HUES6 (cell line): Measurements from ENCODE around the gene PHF23.
"Not testable (repeated sequence)": the region's sequence is repeated elsewhere in the genome, so short reads cannot be mapped to it uniquely, and the experiment has no call there.

ENCODE experiments used
- H3K27ac ChIP-seq: 2 replicates; pipeline ENCODE4 v1.7.0; 2013; ENCODE audit warnings: low read depth, mild to moderate bottlenecking, low read length, inconsistent platforms
- H3K27me3 ChIP-seq: 2 replicates; pipeline ENCODE4 v1.6.1; 2013; ENCODE audit warnings: low read length; ENCODE audit not compliant: control insufficient read depth, insufficient read depth
- H3K36me3 ChIP-seq: 2 replicates; pipeline ENCODE4 v1.6.1; 2013; ENCODE audit warnings: low read length; ENCODE audit not compliant: control insufficient read depth, insufficient read depth
- H3K4me1 ChIP-seq: 2 replicates; pipeline ENCODE4 v1.6.1; 2013; ENCODE audit warnings: low read length; ENCODE audit not compliant: control insufficient read depth, insufficient read depth
- H3K4me3 ChIP-seq: 2 replicates; pipeline ENCODE4 v1.5.1; 2013; ENCODE audit warnings: low read depth, low read length
- H3K9ac ChIP-seq: one replicate; pipeline ENCODE4 v1.6.1; 2013; ENCODE audit warnings: mild to moderate bottlenecking, low read length
- H3K9me3 ChIP-seq: 2 replicates; pipeline ENCODE4 v1.6.1; 2013; ENCODE audit warnings: low read depth, low read length; ENCODE audit not compliant: control insufficient read depth, insufficient read depth

PHF23 gene

GRCh38 chr17:7243838-7244237, 4.6 kb upstream of the PHF23 start:
- H3K9me3 ChIP-seq, H3K9ac ChIP-seq, H3K4me3 ChIP-seq, H3K27ac ChIP-seq, H3K27me3 ChIP-seq, H3K4me1 ChIP-seq: not testable (repeated sequence)
- H3K36me3 ChIP-seq: peaks cover 40% of the 10 kb centered on the region

GRCh38 chr17:7243453-7243729, 4.1 kb upstream of the PHF23 start:
- peaks cover 9% of the 10 kb centered on the region for H3K4me1 ChIP-seq
- no peaks in the 10 kb centered on the region for H3K9me3 ChIP-seq
- H3K9ac ChIP-seq: peak overlapping the region; percentile 79
- H3K27me3 ChIP-seq: no peaks in the 10 kb centered on the region
- peaks cover 40% of the 10 kb centered on the region for H3K36me3 ChIP-seq
- no peak overlapping the region; the same call in 1 of the 2 replicates for H3K27ac ChIP-seq
- H3K4me3 ChIP-seq: peak overlapping the region; percentile 75

GRCh38 chr17:7242717-7243452, 3.6 kb upstream of the PHF23 start:
- Histone ChIP-seq H3K27me3 (no peaks in the 10 kb centered on the region), H3K4me1 (peaks cover 9% of the 10 kb centered on the region), H3K27ac (peak overlapping the region; percentile 79), H3K9ac (peak overlapping the region; percentile 90), H3K36me3 (peaks cover 40% of the 10 kb centered on the region), H3K9me3 (no peaks in the 10 kb centered on the region), H3K4me3 (peak overlapping the region; percentile 75)

GRCh38 chr17:7241783-7242716, 2.8 kb upstream of the PHF23 start, which contains the start of gene GABARAP:
Gene GABARAP (minus strand): TSS chr17:7242449. CDS start chr17:7242330, 119 bp downstream.
- Histone ChIP-seq H3K27ac (peak within 1 kb of the TSS; percentile 79), H3K27me3 (no peaks in the 10 kb centered on the region), H3K36me3 (peaks cover 43% of the 10 kb centered on the region), H3K9me3 (no peaks in the 10 kb centered on the region), H3K4me1 (peaks cover 14% of the 10 kb centered on the region), H3K4me3 (peak within 1 kb of the TSS; percentile 75), H3K9ac (peak within 1 kb of the TSS; percentile 90)

- Histone ChIP-seq H3K9ac (peak overlapping the region; percentile 76), H3K4me3 (peak overlapping the region; percentile 75), H3K27ac (no peak overlapping the region; the same call in 1 of the 2 replicates), H3K27me3 (no peaks in the 10 kb centered on the region), H3K4me1 (peaks cover 15% of the 10 kb centered on the region), H3K36me3 (peaks cover 43% of the 10 kb centered on the region), H3K9me3 (no peaks in the 10 kb centered on the region)
These were observed 2.0 kb upstream of the PHF23 start for GRCh38 chr17:7241090-7241733.

GRCh38 chr17:7240375-7240774, 1.1 kb upstream of the PHF23 start:
- Histone ChIP-seq H3K27ac (no peak overlapping the region), H3K9me3 (no peaks in the 10 kb centered on the region), H3K4me3 (peak overlapping the region; percentile 75; the same call in 1 of the 2 replicates), H3K9ac (no peak overlapping the region), H3K36me3 (peaks cover 44% of the 10 kb centered on the region), H3K27me3 (no peaks in the 10 kb centered on the region), H3K4me1 (peaks cover 15% of the 10 kb centered on the region)

GRCh38 chr17:7238420-7239090, 702 bp downstream of the PHF23 start:
- Histone ChIP-seq H3K9ac (peak overlapping the region; percentile 92), H3K27ac (peak overlapping the region; percentile 90), H3K4me1 (peaks cover 15% of the 10 kb centered on the region), H3K4me3 (peak overlapping the region; percentile 95), H3K27me3 (no peaks in the 10 kb centered on the region), H3K36me3 (peaks cover 38% of the 10 kb centered on the region), H3K9me3 (no peaks in the 10 kb centered on the region)

- peak overlapping the region; percentile 86; the same call in 1 of the 2 replicates for H3K27ac ChIP-seq
- H3K4me1 ChIP-seq: peaks cover 13% of the 10 kb centered on the region; the same call in 1 of the 2 replicates
- H3K9ac ChIP-seq: peak overlapping the region; percentile 79
- H3K4me3 ChIP-seq: peak overlapping the region; percentile 95
- no peaks in the 10 kb centered on the region for H3K9me3 ChIP-seq
- H3K27me3 ChIP-seq: no peaks in the 10 kb centered on the region
- peaks cover 38% of the 10 kb centered on the region for H3K36me3 ChIP-seq
These were observed 1.4 kb downstream of the PHF23 start for GRCh38 chr17:7237761-7238419.

- Histone ChIP-seq H3K4me3 (peak overlapping the region; percentile 95), H3K27me3 (no peaks in the 10 kb centered on the region), H3K9me3 (no peaks in the 10 kb centered on the region), H3K9ac (peak overlapping the region; percentile 60), H3K27ac (no peak overlapping the region; the same call in 1 of the 2 replicates), H3K36me3 (peaks cover 38% of the 10 kb centered on the region), H3K4me1 (peaks cover 16% of the 10 kb centered on the region; the same call in 1 of the 2 replicates)
These were observed 1.9 kb downstream of the PHF23 start for GRCh38 chr17:7237266-7237760.

- Histone ChIP-seq H3K36me3 (peaks cover 38% of the 10 kb centered on the region), H3K27me3 (no peaks in the 10 kb centered on the region), H3K27ac (no peak overlapping the region), H3K4me1 (peaks cover 17% of the 10 kb centered on the region; the same call in 1 of the 2 replicates), H3K4me3 (peak overlapping the region; percentile 95; the same call in 1 of the 2 replicates), H3K9me3 (no peaks in the 10 kb centered on the region), H3K9ac (no peak overlapping the region)
These were observed 2.4 kb downstream of the PHF23 start for GRCh38 chr17:7236808-7237207.
